Neural progenitor cell (in vitro differentiated cells): ENCODE data around the gene MAOB.

Experiments
- EZH2 ChIP-seq: fragments of 200-600 bp; sonication (generic); IDR thresholded peaks from 2 replicates; pipeline ENCODE4 v1.6.1; 2017; ENCODE audit warnings: antibody characterized with exemption, mild to moderate bottlenecking, moderate library complexity
- EZH2phosphoT487 ChIP-seq: fragments of 200-600 bp; sonication (generic); IDR thresholded peaks from 2 replicates; pipeline ENCODE4 v1.6.1; 2017; ENCODE audit warnings: antibody characterized with exemption
- TF ChIP-seq, protein P1 (sequence below): fragments of 200-600 bp; sonication (generic); IDR thresholded peaks from 2 replicates; pipeline ENCODE4 v1.5.1; 2017; ENCODE audit warnings: antibody characterized with exemption, mild to moderate bottlenecking

- TF ChIP-seq, protein P1, sequence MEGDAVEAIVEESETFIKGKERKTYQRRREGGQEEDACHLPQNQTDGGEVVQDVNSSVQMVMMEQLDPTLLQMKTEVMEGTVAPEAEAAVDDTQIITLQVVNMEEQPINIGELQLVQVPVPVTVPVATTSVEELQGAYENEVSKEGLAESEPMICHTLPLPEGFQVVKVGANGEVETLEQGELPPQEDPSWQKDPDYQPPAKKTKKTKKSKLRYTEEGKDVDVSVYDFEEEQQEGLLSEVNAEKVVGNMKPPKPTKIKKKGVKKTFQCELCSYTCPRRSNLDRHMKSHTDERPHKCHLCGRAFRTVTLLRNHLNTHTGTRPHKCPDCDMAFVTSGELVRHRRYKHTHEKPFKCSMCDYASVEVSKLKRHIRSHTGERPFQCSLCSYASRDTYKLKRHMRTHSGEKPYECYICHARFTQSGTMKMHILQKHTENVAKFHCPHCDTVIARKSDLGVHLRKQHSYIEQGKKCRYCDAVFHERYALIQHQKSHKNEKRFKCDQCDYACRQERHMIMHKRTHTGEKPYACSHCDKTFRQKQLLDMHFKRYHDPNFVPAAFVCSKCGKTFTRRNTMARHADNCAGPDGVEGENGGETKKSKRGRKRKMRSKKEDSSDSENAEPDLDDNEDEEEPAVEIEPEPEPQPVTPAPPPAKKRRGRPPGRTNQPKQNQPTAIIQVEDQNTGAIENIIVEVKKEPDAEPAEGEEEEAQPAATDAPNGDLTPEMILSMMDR = no peak
- TF ChIP-seq EZH2 = no peak
- no peak for TF ChIP-seq EZH2phosphoT487
Observed at GRCh38 chrX:43716696-43717095, 165.6 kb downstream of the MAOB start.
